Diencephalon (tissue), 1 donor: ENCODE data around the gene XIRP1. TPM values are rescaled to one million over a fixed set of nuclear protein-coding genes. Genes with fewer than 3 reads are reported as not detected.

Source experiments
- small RNA-seq: library from RNA; depleted of rRNA; stranded (forward); fragments of <200 nt; gene quantifications from one replicate; pipeline ENCODE3, GENCODE V24; 2014
- total RNA-seq: library from RNA; depleted of rRNA; stranded (reverse); fragments of >200 nt; gene quantifications from one replicate; pipeline ENCODE4 v1.2.3, GENCODE V29; 2014

The XIRP1 gene
- under 0.01 TPM for total RNA-seq

GRCh38 chr3:39192490-39193092 is at the start of gene XIRP1:
Gene XIRP1 (minus strand): TSS chr3:39192595. CDS start chr3:39189445, 3,150 bp downstream.

Small RNA genes within 50 kb of the gene (small RNA-seq; reads per million reads assigned to genes)
- gene RF00017, result not detected

Other genes with a start within 250 kb of the XIRP1 start
- gene SCN11A, start 140.7 kb downstream of the XIRP1 start, total RNA-seq, result 0.46 TPM
- 84.7 TPM for gene WDR48, start 140.6 kb downstream of the XIRP1 start, total RNA-seq
- 40.8 TPM for gene GORASP1, start 85.0 kb downstream of the XIRP1 start, total RNA-seq
- 3.2 TPM for gene TTC21A, start 84.9 kb downstream of the XIRP1 start, total RNA-seq
- gene CSRNP1, start 39.0 kb downstream of the XIRP1 start, total RNA-seq, result 6.9 TPM
- gene CX3CR1, start 87.4 kb upstream of the XIRP1 start, total RNA-seq, result 28.8 TPM
- not detected for gene CCR8, start 137.1 kb upstream of the XIRP1 start, total RNA-seq
- gene SLC25A38, start 190.8 kb upstream of the XIRP1 start, total RNA-seq, result 18.7 TPM
- gene RPSA, start 214.1 kb upstream of the XIRP1 start, total RNA-seq, result 1,160 TPM